CD4-positive, alpha-beta T cell treated with Interleukin-1 beta for 1 hour (primary cell): ENCODE measurements around the gene ACER1.
A peak's percentile ranks its signal among the peaks of the same experiment; 100 is the strongest.

Experiments used
- DNase-seq, 2 donors: peaks; one replicate each; pipeline ENCODE4 v3.0.0-alpha.2; 2020 to 2022

ACER1 gene

GRCh38 chr19:6263735-6264444, 69.5 kb downstream of the ACER1 start:
- no peak for DNase-seq

GRCh38 chr19:6263306-6263705, 70.1 kb downstream of the ACER1 start:
- no peak for DNase-seq

GRCh38 chr19:6262519-6262918, 70.9 kb downstream of the ACER1 start:
- DNase-seq: no peak

- DNase-seq: no peak
Measured at GRCh38 chr19:6261883-6262282, 71.5 kb downstream of the ACER1 start.

- peak; percentile 15 to 26 for DNase-seq
Measured at GRCh38 chr19:6260912-6261650, 72.3 kb downstream of the ACER1 start.

GRCh38 chr19:6260376-6260775, 73.0 kb downstream of the ACER1 start:
- no peak for DNase-seq

GRCh38 chr19:6259312-6259861, 74.0 kb downstream of the ACER1 start:
- no peak for DNase-seq

- no peak for DNase-seq
Measured at GRCh38 chr19:6258812-6259311, 74.5 kb downstream of the ACER1 start.
